ENCODE results near the gene CHD9.

Gene CHD9

DNA sequence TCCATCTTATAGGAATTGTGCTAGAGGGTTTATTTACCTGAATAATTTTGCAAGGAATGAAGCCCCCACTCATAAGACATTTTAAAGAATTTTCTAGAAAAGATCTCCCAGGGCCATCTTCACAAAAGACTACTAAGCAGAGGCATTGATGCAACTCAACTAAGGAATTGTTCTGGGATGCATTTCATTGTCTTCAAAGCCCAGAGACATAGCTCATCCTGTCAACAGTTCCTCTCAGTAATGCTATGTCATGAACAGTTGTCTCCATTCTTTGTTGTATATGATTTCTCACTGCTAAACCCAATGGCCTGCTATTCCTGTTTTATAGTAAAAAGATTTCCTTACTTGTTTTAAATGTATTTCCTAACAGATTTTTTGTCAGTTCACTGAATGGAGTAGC, 242.7 kb downstream of the CHD9 start:
- Histone ChIP-seq H3K14ac (ENCODE audit: low read length) (no peak overlapping the region), H3K9me3 (ENCODE audit: insufficient read depth, low read depth, low read length) (no peaks in the 10 kb centered on the region), H3K27ac (ENCODE audit: low read depth, low read length) (no peak overlapping the region), H3K23ac (ENCODE audit: low read length) (no peak overlapping the region), H3K4me3 (ENCODE audit: low read depth, low read length) (no peak overlapping the region), H2BK120ac (ENCODE audit: insufficient read depth, low read length, poor library complexity) (no peak overlapping the region), H2AFZ (ENCODE audit: insufficient read depth, low read length, poor library complexity) (no peak overlapping the region), H2BK5ac (ENCODE audit: low read depth, low read length, poor library complexity) (no peak overlapping the region), H3K27me3 (ENCODE audit: insufficient read depth, low read length) (no peaks in the 10 kb centered on the region), H2AK5ac (ENCODE audit: low read length) (no peak overlapping the region), H3K79me2 (ENCODE audit: control insufficient read depth, insufficient read depth, low read length, poor library complexity) (no peaks in the 10 kb centered on the region), H4K91ac (ENCODE audit: low read depth, low read length) (no peak overlapping the region), H4K8ac (ENCODE audit: low read depth, low read length) (no peak overlapping the region), H3K4me2 (ENCODE audit: low read length) (no peak overlapping the region), H4K12ac (ENCODE audit: low read depth, low read length) (no peak overlapping the region), H3K79me1 (ENCODE audit: low read length) (no peaks in the 10 kb centered on the region), H3K18ac (ENCODE audit: low read length) (no peak overlapping the region), H3K36me3 (ENCODE audit: control insufficient read depth in 1 of 2, insufficient read depth in 2 of 2, low read length in 2 of 2) (peaks cover 24 to 36% of the 10 kb centered on the region in 2 experiments), H3K9ac (ENCODE audit: low read length) (no peak overlapping the region), H3K4ac (ENCODE audit: low read depth, low read length) (no peak overlapping the region), H3K4me1 (ENCODE audit: control insufficient read depth in 1 of 2, insufficient read depth in 2 of 2, low read length in 2 of 2) (no peaks in the 10 kb centered on the region), H2BK12ac (ENCODE audit: low read length) (no peak overlapping the region)
- no peak for DNase-seq

DNA sequence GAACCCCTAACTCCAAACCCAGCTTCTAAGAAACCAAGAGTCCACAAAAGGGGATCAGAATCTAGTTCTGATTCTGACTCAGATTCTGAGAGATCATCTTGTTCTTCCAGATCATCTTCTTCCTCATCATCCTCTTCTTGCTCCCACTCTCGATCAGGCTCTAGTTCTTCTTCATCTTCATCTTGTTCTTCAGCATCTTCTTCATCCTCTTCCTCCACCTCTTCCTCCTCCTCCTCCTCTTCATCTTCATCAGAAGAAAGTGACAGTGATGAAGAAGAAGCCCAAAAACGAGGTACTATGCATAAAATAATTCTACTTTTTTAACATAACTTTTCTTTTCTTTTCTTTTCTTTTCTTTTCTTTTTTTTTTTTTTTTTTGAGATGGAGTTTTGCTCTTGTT, 249.5 kb downstream of the CHD9 start:
- peaks cover 0 to 3% of the 10 kb centered on the region in 2 experiments for H3K4me1 ChIP-seq (ENCODE audit: control insufficient read depth in 1 of 2, insufficient read depth in 2 of 2, low read length in 2 of 2)
- no peak overlapping the region for H3K23ac ChIP-seq (ENCODE audit: low read length)
- no peaks in the 10 kb centered on the region for H3K27me3 ChIP-seq (ENCODE audit: insufficient read depth, low read length)

DNA sequence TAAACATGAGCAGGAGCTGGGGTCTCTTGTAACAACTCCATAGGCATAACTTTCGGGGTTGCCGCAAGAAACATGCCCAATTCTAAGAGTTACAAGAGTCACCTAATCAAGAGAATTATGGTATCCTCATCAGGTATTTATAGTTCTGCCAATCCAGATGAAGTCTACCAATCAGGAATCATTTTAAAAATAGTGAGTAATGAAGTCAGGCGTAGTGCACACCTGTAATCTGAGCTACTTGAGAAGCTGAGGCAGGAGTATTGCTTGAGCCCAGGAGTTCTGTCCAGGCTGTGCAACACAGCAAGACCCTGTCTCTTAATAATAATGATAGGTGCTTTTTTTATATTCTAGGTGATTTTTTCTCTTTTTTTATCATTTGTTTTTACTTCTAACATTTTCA, 251.0 kb downstream of the CHD9 start:
- no peak overlapping the region for H2BK12ac ChIP-seq (ENCODE audit: low read length)
- H3K9ac ChIP-seq (ENCODE audit: low read length), result no peak overlapping the region
- H3K79me1 ChIP-seq (ENCODE audit: low read length), result no peaks in the 10 kb centered on the region
- no peaks in the 10 kb centered on the region for H3K9me3 ChIP-seq (ENCODE audit: insufficient read depth, low read depth, low read length)
- no peak overlapping the region for H3K4ac ChIP-seq (ENCODE audit: low read depth, low read length)
- H3K4me2 ChIP-seq (ENCODE audit: low read length), result no peak overlapping the region
- peaks cover 0 to 3% of the 10 kb centered on the region in 2 experiments for H3K4me1 ChIP-seq (ENCODE audit: control insufficient read depth in 1 of 2, insufficient read depth in 2 of 2, low read length in 2 of 2)
- H3K27me3 ChIP-seq (ENCODE audit: insufficient read depth, low read length), result no peaks in the 10 kb centered on the region
- H2BK120ac ChIP-seq (ENCODE audit: insufficient read depth, low read length, poor library complexity), result no peak overlapping the region
- H2AK5ac ChIP-seq (ENCODE audit: low read length), result no peak overlapping the region
- peaks cover 17 to 26% of the 10 kb centered on the region in 2 experiments for H3K36me3 ChIP-seq (ENCODE audit: control insufficient read depth in 1 of 2, insufficient read depth in 2 of 2, low read length in 2 of 2)
- no peak overlapping the region for H3K18ac ChIP-seq (ENCODE audit: low read length)
- H3K4me3 ChIP-seq (ENCODE audit: low read depth, low read length), result no peak overlapping the region
- no peak overlapping the region for H3K14ac ChIP-seq (ENCODE audit: low read length)
- H2BK5ac ChIP-seq (ENCODE audit: low read depth, low read length, poor library complexity), result no peak overlapping the region
- no peak overlapping the region for H4K91ac ChIP-seq (ENCODE audit: low read depth, low read length)
- H3K79me2 ChIP-seq (ENCODE audit: control insufficient read depth, insufficient read depth, low read length, poor library complexity), result no peaks in the 10 kb centered on the region
- H4K8ac ChIP-seq (ENCODE audit: low read depth, low read length), result no peak overlapping the region
- no peak overlapping the region for H3K23ac ChIP-seq (ENCODE audit: low read length)
- no CpG with 5 or more reads among the region's 3 CpGs for WGBS (ENCODE audit: extremely low coverage, insufficient coverage, insufficient read length)
- no peak overlapping the region for H2AFZ ChIP-seq (ENCODE audit: insufficient read depth, low read length, poor library complexity)
- DNase-seq, result no peak
- no peak overlapping the region for H3K27ac ChIP-seq (ENCODE audit: low read depth, low read length)
- H4K12ac ChIP-seq (ENCODE audit: low read depth, low read length), result no peak overlapping the region

More for the DNA sequence above, 249.5 kb downstream of the CHD9 start:
- no CpG with 5 or more reads among the region's 2 CpGs for WGBS (ENCODE audit: extremely low coverage, insufficient coverage, insufficient read length)
- Histone ChIP-seq H2BK120ac (ENCODE audit: insufficient read depth, low read length, poor library complexity) (no peak overlapping the region), H3K79me2 (ENCODE audit: control insufficient read depth, insufficient read depth, low read length, poor library complexity) (no peaks in the 10 kb centered on the region), H3K36me3 (ENCODE audit: control insufficient read depth in 1 of 2, insufficient read depth in 2 of 2, low read length in 2 of 2) (peaks cover 18 to 31% of the 10 kb centered on the region in 2 experiments), H3K9me3 (ENCODE audit: insufficient read depth, low read depth, low read length) (no peaks in the 10 kb centered on the region), H3K4ac (ENCODE audit: low read depth, low read length) (no peak overlapping the region), H4K8ac (ENCODE audit: low read depth, low read length) (no peak overlapping the region), H2BK5ac (ENCODE audit: low read depth, low read length, poor library complexity) (no peak overlapping the region), H2AFZ (ENCODE audit: insufficient read depth, low read length, poor library complexity) (no peak overlapping the region), H3K9ac (ENCODE audit: low read length) (no peak overlapping the region), H3K14ac (ENCODE audit: low read length) (no peak overlapping the region), H2BK12ac (ENCODE audit: low read length) (no peak overlapping the region), H3K27ac (ENCODE audit: low read depth, low read length) (no peak overlapping the region), H2AK5ac (ENCODE audit: low read length) (no peak overlapping the region), H3K4me3 (ENCODE audit: low read depth, low read length) (no peak overlapping the region), H3K18ac (ENCODE audit: low read length) (no peak overlapping the region), H3K79me1 (ENCODE audit: low read length) (no peaks in the 10 kb centered on the region), H4K12ac (ENCODE audit: low read depth, low read length) (no peak overlapping the region), H3K4me2 (ENCODE audit: low read length) (no peak overlapping the region), H4K91ac (ENCODE audit: low read depth, low read length) (no peak overlapping the region)
- no peak for DNase-seq

DNA sequence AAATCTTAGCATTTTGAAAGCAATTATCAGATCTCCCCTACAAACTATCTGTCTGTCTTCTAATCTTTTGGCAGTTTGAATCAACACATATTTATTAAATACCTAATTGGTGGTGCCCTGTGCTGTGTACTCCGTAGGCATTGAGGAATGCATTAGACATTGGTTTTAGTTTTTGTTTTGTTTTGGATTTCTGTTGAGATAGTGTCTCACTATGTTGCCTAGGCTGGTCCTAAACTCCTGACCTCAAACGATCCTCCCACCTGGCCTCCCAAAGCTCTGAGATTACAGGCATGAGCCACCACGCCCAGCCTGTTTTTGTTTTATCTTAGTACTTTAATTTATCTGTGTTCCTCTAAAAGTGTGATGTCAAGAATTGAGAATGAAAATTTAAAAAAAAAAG, 254.7 kb downstream of the CHD9 start:
- Histone ChIP-seq H3K14ac (ENCODE audit: low read length) (no peak overlapping the region), H3K23ac (ENCODE audit: low read length) (no peak overlapping the region), H2AK5ac (ENCODE audit: low read length) (no peak overlapping the region), H3K36me3 (ENCODE audit: control insufficient read depth in 1 of 2, insufficient read depth in 2 of 2, low read length in 2 of 2) (peaks cover 19 to 20% of the 10 kb centered on the region in 2 experiments), H2BK5ac (ENCODE audit: low read depth, low read length, poor library complexity) (no peak overlapping the region), H3K79me1 (ENCODE audit: low read length) (no peaks in the 10 kb centered on the region), H3K4ac (ENCODE audit: low read depth, low read length) (no peak overlapping the region), H3K27ac (ENCODE audit: low read depth, low read length) (no peak overlapping the region), H3K9ac (ENCODE audit: low read length) (no peak overlapping the region), H2BK12ac (ENCODE audit: low read length) (no peak overlapping the region), H3K4me3 (ENCODE audit: low read depth, low read length) (no peak overlapping the region), H3K4me1 (ENCODE audit: control insufficient read depth in 1 of 2, insufficient read depth in 2 of 2, low read length in 2 of 2) (no peaks in the 10 kb centered on the region), H3K27me3 (ENCODE audit: insufficient read depth, low read length) (no peaks in the 10 kb centered on the region), H3K4me2 (ENCODE audit: low read length) (no peak overlapping the region), H2AFZ (ENCODE audit: insufficient read depth, low read length, poor library complexity) (no peak overlapping the region), H2BK120ac (ENCODE audit: insufficient read depth, low read length, poor library complexity) (no peak overlapping the region), H3K18ac (ENCODE audit: low read length) (no peak overlapping the region), H3K79me2 (ENCODE audit: control insufficient read depth, insufficient read depth, low read length, poor library complexity) (no peaks in the 10 kb centered on the region), H4K8ac (ENCODE audit: low read depth, low read length) (no peak overlapping the region), H3K9me3 (ENCODE audit: insufficient read depth, low read depth, low read length) (no peaks in the 10 kb centered on the region), H4K12ac (ENCODE audit: low read depth, low read length) (no peak overlapping the region), H4K91ac (ENCODE audit: low read depth, low read length) (no peak overlapping the region)
- WGBS (ENCODE audit: extremely low coverage, insufficient coverage, insufficient read length), result no CpG with 5 or more reads among the region's 3 CpGs
- DNase-seq, result peak; percentile 1 to 57

Measured in trophoblast cell (in vitro differentiated cells and primary cell).